B cell (primary cell): ENCODE results near the gene PTPN21. TPM values are rescaled to one million over a fixed set of nuclear protein-coding genes. Genes with fewer than 3 reads are reported as not detected.

ENCODE experiments used
- ATAC-seq: fragments of 200-7000 bp; cut with Tn5 transposase; one replicate; pipeline ENCODE4 v1.10.0; 2021; ENCODE audit warnings: low read depth, mild to moderate bottlenecking, moderate number of reproducible peaks, moderate library complexity
- CTCF ChIA-PET: fragments of 350-600 bp; sonication (Branson Sonifier 250); formaldehyde crosslinking; loops from one replicate; lab custom pipeline; 2021; ENCODE audit warnings: antibody characterized with exemption, inconsistent platforms; lab: Charles Lee
- POLR2A ChIA-PET: fragments of 350-600 bp; sonication (Branson Sonifier 250); formaldehyde crosslinking; loops from one replicate; lab custom pipeline; 2021; ENCODE audit warnings: antibody characterized with exemption; lab: Charles Lee
- DNase-seq: peaks from one replicate; pipeline ENCODE4 v3.0.0; 2013
- H2AFZ ChIP-seq: 2 replicates; pipeline ENCODE4 v1.6.1; 2012; ENCODE audit warnings: mild to moderate bottlenecking, low read depth, low read length; ENCODE audit not compliant: insufficient read depth, poor library complexity, severe bottlenecking
- H3K27ac ChIP-seq, 2 donors: 1 replicate in 1 of 2; 2 replicates in 1 of 2; pipeline ENCODE4 v1.5.1; 2012 to 2013; ENCODE audit warnings: low read length in 2 of 2, mild to moderate bottlenecking in 2 of 2, moderate library complexity in 1 of 2
- H3K27me3 ChIP-seq, 4 experiments: fragments of 200-600 bp in 1 of 4; sonication (generic) in 1 of 4; replicated peaks in 1 of 4; 1 replicate in 2 of 4; 2 replicates in 2 of 4; pipeline versions ENCODE4 v1.6.1 to v1.7.0; 2013 to 2016; ENCODE audit warnings: low read length in 3 of 4, mild to moderate bottlenecking in 2 of 4, mixed read lengths in 1 of 4, moderate library complexity in 1 of 4; ENCODE audit not compliant: insufficient read depth in 4 of 4, control insufficient read depth in 3 of 4; ENCODE audit errors: control extremely low read depth in 1 of 4
- H3K36me3 ChIP-seq, 2 experiments: replicated peaks in 1 of 2; 1 replicate in 1 of 2; 2 replicates in 1 of 2; pipeline versions ENCODE4 v1.6.1 to v1.7.1; 2013; ENCODE audit warnings: low read length in 1 of 2; ENCODE audit not compliant: insufficient read depth in 2 of 2, control insufficient read depth in 1 of 2; ENCODE audit errors: control extremely low read depth in 1 of 2, extremely low read depth in 1 of 2
- H3K4me1 ChIP-seq, 2 donors: fragments of 200-600 bp in 1 of 2; sonication (generic) in 1 of 2; 1 replicate in 1 of 2; 2 replicates in 1 of 2; pipeline versions ENCODE4 v1.5.1 to v1.6.1; 2013 to 2017; ENCODE audit warnings: low read length in 2 of 2; ENCODE audit not compliant: control insufficient read depth in 2 of 2, insufficient read depth in 2 of 2
- H3K4me2 ChIP-seq: replicated peaks from 2 replicates; pipeline ENCODE3; 2012; ENCODE audit warnings: mild to moderate bottlenecking, low read depth, low read length; ENCODE audit not compliant: poor library complexity, severe bottlenecking
- H3K4me3 ChIP-seq, 5 experiments: fragments of 200-600 bp in 1 of 5; sonication (generic) in 1 of 5; 1 replicate in 3 of 5; 2 replicates in 2 of 5; pipeline versions ENCODE4 v1.5.1 to v1.7.0; 2011 to 2016; ENCODE audit warnings: low read length in 4 of 5, mild to moderate bottlenecking in 4 of 5, low read depth in 2 of 5, control low read depth in 1 of 5, moderate library complexity in 1 of 5; ENCODE audit not compliant: insufficient read depth in 1 of 5; ENCODE audit errors: control extremely low read depth in 1 of 5, extremely low read depth in 1 of 5
- H3K79me2 ChIP-seq: fragments of 200-600 bp; sonication (generic); one replicate; pipeline ENCODE4 v1.6.0; 2016; ENCODE audit warnings: low read length; ENCODE audit not compliant: control insufficient read depth, insufficient read depth
- H3K9ac ChIP-seq: fragments of 200-600 bp; sonication (generic); 2 replicates; pipeline ENCODE4 v1.6.1; 2017; ENCODE audit warnings: mild to moderate bottlenecking, low read length, moderate library complexity
- H3K9me3 ChIP-seq, 3 donors: one replicate each; pipeline versions ENCODE4 v1.6.1 to v1.7.1; 2013; ENCODE audit warnings: low read length in 2 of 3; ENCODE audit not compliant: control insufficient read depth in 2 of 3, insufficient read depth in 1 of 3; ENCODE audit errors: control extremely low read depth in 1 of 3
- H4K20me1 ChIP-seq: 2 replicates; pipeline ENCODE4 v1.6.0; 2012; ENCODE audit warnings: mild to moderate bottlenecking, low read length; ENCODE audit not compliant: insufficient read depth, control insufficient read depth, poor library complexity, severe bottlenecking
- H3K27ac Mint-ChIP-seq: one replicate; pipeline ENCODE4 v1.8.0; 2021; ENCODE audit warnings: mixed read lengths
- H3K27me3 Mint-ChIP-seq: one replicate; pipeline ENCODE4 v1.8.0; 2021; ENCODE audit warnings: mixed read lengths
- H3K4me1 Mint-ChIP-seq: one replicate; pipeline ENCODE4 v1.8.0; 2021; ENCODE audit warnings: mixed read lengths
- H3K4me3 Mint-ChIP-seq: one replicate; pipeline ENCODE4 v1.8.0; 2021; ENCODE audit warnings: mixed read lengths
- H3K9me3 Mint-ChIP-seq: one replicate; pipeline ENCODE4 v1.8.0; 2022; ENCODE audit warnings: mixed read lengths; ENCODE audit not compliant: insufficient read depth
- EZH2 ChIP-seq: IDR thresholded peaks from 2 replicates; pipeline ENCODE4 v1.6.1; 2012; ENCODE audit warnings: borderline replicate concordance, low read depth, mild to moderate bottlenecking, moderate library complexity, low read length; ENCODE audit not compliant: insufficient read depth, poor library complexity, severe bottlenecking
- WGBS: methylation state at CpG from one replicate; pipeline ENCODE4 v1.1.5; 2013; ENCODE audit warnings: missing lambda C conversion rate; ENCODE audit not compliant: insufficient coverage; 5-methylcytosine and 5-hydroxymethylcytosine counted together
- intact Hi-C: fragments of 100-400 bp; cut with micrococcal nuclease; formaldehyde crosslinking; loops from one replicate; pipeline ENCODE4 v1.10.0; 2022
- polyA plus RNA-seq: library from polyadenylated mRNA; depleted of rRNA; stranded (reverse); fragments of >200 nt; gene quantifications from 2 replicates; pipeline ENCODE4 v1.2.3, GENCODE V29; 2012
- total RNA-seq, 2 donors: library from RNA; stranded (reverse); fragments of 120-200 nt in 1 of 2; gene quantifications; 1 replicate in 1 of 2; 2 replicates in 1 of 2; pipeline versions ENCODE4 v1.2.3 to v1.2.4, GENCODE V29; 2013 to 2022
- TF ChIP-seq, protein P1 (sequence below): fragments of 200-600 bp; IDR thresholded peaks from one replicate; pipeline ENCODE4 v1.8.0; 2022; ENCODE audit warnings: antibody characterized with exemption, mild to moderate bottlenecking

The PTPN21 gene
- total and polyA plus RNA-seq, 2 donors (not counting 1 experiment from before 2014, with no cell fraction given), result not detected

DNA sequence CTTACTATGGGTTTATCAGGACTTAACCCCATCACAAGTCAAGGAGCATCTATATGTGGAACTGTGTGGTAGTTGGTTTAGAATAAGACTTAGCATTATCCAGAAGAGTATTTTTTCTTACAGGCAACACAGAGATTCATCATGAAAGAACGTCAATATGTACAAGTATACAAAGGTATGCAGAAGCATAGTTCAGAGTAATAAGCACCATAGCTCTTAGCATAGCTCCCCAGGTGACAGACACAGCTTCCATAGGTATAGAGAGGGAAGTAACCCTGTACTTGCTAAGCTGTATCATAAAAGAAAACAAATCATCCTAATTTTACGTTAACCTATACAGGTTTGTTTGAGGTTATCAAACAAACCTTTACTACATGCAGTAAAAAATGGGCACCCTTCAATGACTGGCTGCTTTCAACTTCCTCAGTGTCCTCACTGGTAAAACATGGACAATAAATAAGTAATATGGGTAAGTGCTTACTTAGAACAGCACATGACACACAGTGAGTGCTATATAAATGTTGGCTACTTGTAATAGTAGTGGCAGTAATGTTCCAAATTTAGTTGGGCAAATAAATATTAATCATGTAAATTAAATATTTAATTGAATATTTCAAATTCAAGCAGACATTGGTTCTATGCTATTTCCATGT is 50.9 kb downstream of the PTPN21 start:
- POLR2A ChIA-PET, result no interaction called here
- Mint-ChIP-seq H3K4me1 (no peaks in the 10 kb centered on the region), H3K27ac (no peak overlapping the region), H3K9me3 (no peaks in the 10 kb centered on the region), H3K27me3 (peaks cover 20% of the 10 kb centered on the region), H3K4me3 (no peak overlapping the region)
- Histone ChIP-seq H3K27me3 (no peaks in the 10 kb centered on the region), H3K4me3 (no peak overlapping the region), H3K27ac (no peak overlapping the region), H2AFZ (no peak overlapping the region), H3K9ac (no peak overlapping the region), H3K9me3 (no peaks in the 10 kb centered on the region), H3K4me2 (no peak overlapping the region), H3K36me3 (no peaks in the 10 kb centered on the region), H3K4me1 (no peaks in the 10 kb centered on the region), H4K20me1 (no peaks in the 10 kb centered on the region), H3K79me2 (no peaks in the 10 kb centered on the region)
- WGBS, result no CpG with 5 or more reads among the region's 2 CpGs
- ATAC-seq, result no peak
- no peak for DNase-seq
- no peak for TF ChIP-seq EZH2
- TF ChIP-seq, protein P1, sequence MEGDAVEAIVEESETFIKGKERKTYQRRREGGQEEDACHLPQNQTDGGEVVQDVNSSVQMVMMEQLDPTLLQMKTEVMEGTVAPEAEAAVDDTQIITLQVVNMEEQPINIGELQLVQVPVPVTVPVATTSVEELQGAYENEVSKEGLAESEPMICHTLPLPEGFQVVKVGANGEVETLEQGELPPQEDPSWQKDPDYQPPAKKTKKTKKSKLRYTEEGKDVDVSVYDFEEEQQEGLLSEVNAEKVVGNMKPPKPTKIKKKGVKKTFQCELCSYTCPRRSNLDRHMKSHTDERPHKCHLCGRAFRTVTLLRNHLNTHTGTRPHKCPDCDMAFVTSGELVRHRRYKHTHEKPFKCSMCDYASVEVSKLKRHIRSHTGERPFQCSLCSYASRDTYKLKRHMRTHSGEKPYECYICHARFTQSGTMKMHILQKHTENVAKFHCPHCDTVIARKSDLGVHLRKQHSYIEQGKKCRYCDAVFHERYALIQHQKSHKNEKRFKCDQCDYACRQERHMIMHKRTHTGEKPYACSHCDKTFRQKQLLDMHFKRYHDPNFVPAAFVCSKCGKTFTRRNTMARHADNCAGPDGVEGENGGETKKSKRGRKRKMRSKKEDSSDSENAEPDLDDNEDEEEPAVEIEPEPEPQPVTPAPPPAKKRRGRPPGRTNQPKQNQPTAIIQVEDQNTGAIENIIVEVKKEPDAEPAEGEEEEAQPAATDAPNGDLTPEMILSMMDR, result no peak
- CTCF ChIA-PET, result no interaction called here
- intact Hi-C loops, result no loop called here

DNA sequence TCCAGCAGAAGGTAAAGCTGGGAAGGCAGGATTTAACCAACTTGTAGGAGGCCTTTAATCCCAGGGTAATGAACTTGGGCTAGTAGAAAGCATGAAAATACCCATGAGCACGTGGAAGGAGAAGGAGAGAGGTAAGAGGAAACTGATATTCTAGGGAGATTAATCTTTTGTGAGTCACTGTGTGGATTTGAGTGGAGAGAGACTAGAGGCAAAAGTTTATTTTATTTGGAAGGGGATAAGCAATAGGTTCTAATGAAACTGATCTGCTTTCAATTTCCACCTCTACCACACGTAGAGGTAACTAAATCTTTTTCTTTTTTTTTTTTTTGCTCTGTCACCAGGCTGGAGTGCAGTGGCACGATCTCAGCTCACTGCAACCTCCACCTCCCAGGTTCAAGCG is 52.1 kb downstream of the PTPN21 start:
- Histone ChIP-seq H3K27ac (no peak overlapping the region), H3K9me3 (no peaks in the 10 kb centered on the region), H3K4me1 (no peaks in the 10 kb centered on the region), H3K9ac (no peak overlapping the region), H3K36me3 (no peaks in the 10 kb centered on the region), H3K79me2 (no peaks in the 10 kb centered on the region), H4K20me1 (no peaks in the 10 kb centered on the region), H3K4me3 (no peak overlapping the region), H3K27me3 (no peaks in the 10 kb centered on the region), H2AFZ (no peak overlapping the region), H3K4me2 (no peak overlapping the region)
- TF ChIP-seq, protein P1, result no peak
- no peak for TF ChIP-seq EZH2
- H3K9me3 Mint-ChIP-seq, result no peaks in the 10 kb centered on the region
- H3K4me3 Mint-ChIP-seq, result no peak overlapping the region
- DNase-seq (no peak), ATAC-seq (no peak)
- no peak overlapping the region for H3K27ac Mint-ChIP-seq
- POLR2A ChIA-PET, result no interaction called here
- no peaks in the 10 kb centered on the region for H3K4me1 Mint-ChIP-seq
- 88% methylated on average over 2 of the region's 4 CpGs for WGBS
- intact Hi-C loops, result no loop called here
- peaks cover 23% of the 10 kb centered on the region for H3K27me3 Mint-ChIP-seq
- CTCF ChIA-PET, result no interaction called here
